Hepatocyte (in vitro differentiated cells): Measurements from ENCODE around the gene UNKL. TPM values are rescaled to one million over a fixed set of nuclear protein-coding genes. Genes with fewer than 3 reads are reported as not detected.

Experiments used
- DNase-seq: peaks from one replicate; pipeline ENCODE4 v3.0.0-alpha.2; 2016; ENCODE audit warnings: low spot score
- H2AFZ ChIP-seq: fragments of 200-600 bp; sonication (generic); 2 replicates; pipeline ENCODE4 v1.6.0; 2016; ENCODE audit warnings: antibody characterized with exemption, mild to moderate bottlenecking
- H3K27ac ChIP-seq: fragments of 200-600 bp; sonication (generic); 2 replicates; pipeline ENCODE4 v1.5.1; 2016; ENCODE audit warnings: mild to moderate bottlenecking
- H3K27me3 ChIP-seq: fragments of 200-600 bp; sonication (generic); 2 replicates; pipeline ENCODE4 v1.6.1; 2016
- H3K36me3 ChIP-seq: fragments of 200-600 bp; sonication (generic); replicated peaks from 2 replicates; pipeline ENCODE4 v1.5.1; 2016; ENCODE audit warnings: low read depth; ENCODE audit not compliant: insufficient read depth
- H3K4me1 ChIP-seq: fragments of 200-600 bp; sonication (generic); 2 replicates; pipeline ENCODE4 v1.5.1; 2016; ENCODE audit warnings: mild to moderate bottlenecking, moderate library complexity; ENCODE audit not compliant: insufficient read depth
- H3K4me2 ChIP-seq: fragments of 200-600 bp; sonication (generic); 2 replicates; pipeline ENCODE4 v1.6.0; 2016
- H3K4me3 ChIP-seq: fragments of 200-600 bp; sonication (generic); 2 replicates; pipeline ENCODE4 v1.5.1; 2016; ENCODE audit warnings: mild to moderate bottlenecking
- H3K79me2 ChIP-seq: fragments of 200-600 bp; sonication (generic); 2 replicates; pipeline ENCODE4 v1.6.0; 2017; ENCODE audit warnings: mild to moderate bottlenecking
- H3K9me2 ChIP-seq: fragments of 200-600 bp; sonication (generic); replicated peaks from 2 replicates; pipeline ENCODE4 v1.6.0; 2017; ENCODE audit warnings: mild to moderate bottlenecking; ENCODE audit not compliant: insufficient read depth
- H3K9me3 ChIP-seq: fragments of 200-600 bp; sonication (generic); 2 replicates; pipeline ENCODE4 v1.5.1; 2016; ENCODE audit warnings: low read depth, mild to moderate bottlenecking
- H4K20me1 ChIP-seq: fragments of 200-600 bp; sonication (generic); 2 replicates; pipeline ENCODE4 v1.6.0; 2016; ENCODE audit warnings: mild to moderate bottlenecking; ENCODE audit not compliant: insufficient read depth, poor library complexity, severe bottlenecking
- CTCF ChIP-seq: fragments of 200-600 bp; sonication (generic); IDR thresholded peaks from 2 replicates; pipeline ENCODE4 v1.5.1; 2016; ENCODE audit warnings: antibody characterized with exemption, mild to moderate bottlenecking; ENCODE audit not compliant: poor library complexity
- EZH2 ChIP-seq: fragments of 200-600 bp; sonication (generic); IDR thresholded peaks from 2 replicates; pipeline ENCODE4 v1.6.1; 2016; ENCODE audit warnings: antibody characterized with exemption, mild to moderate bottlenecking, borderline replicate concordance
- EZH2phosphoT487 ChIP-seq: fragments of 200-600 bp; sonication (generic); IDR thresholded peaks from one replicate; pipeline ENCODE4 v1.6.1; 2018; ENCODE audit warnings: antibody characterized with exemption, mild to moderate bottlenecking, low read depth, moderate library complexity; ENCODE audit not compliant: unreplicated experiment, severe bottlenecking
- WGBS: methylation state at CpG from one replicate; pipeline ENCODE4 v1.1.6; 2016; ENCODE audit warnings: low lambda C conversion rate; ENCODE audit errors: missing lambda C conversion rate; 5-methylcytosine and 5-hydroxymethylcytosine counted together
- polyA plus RNA-seq: library from polyadenylated mRNA; unstranded; fragments of >200 nt; fragmentation: Nextera tagmentation; extraction: Ambion mirVana; gene quantifications from 2 replicates; pipeline ENCODE4 v1.2.1, GENCODE V29; 2016
- total RNA-seq: library from RNA; depleted of rRNA; stranded (reverse); fragments of >200 nt; gene quantifications from 2 replicates; pipeline ENCODE4 v1.2.3, GENCODE V29; 2014

UNKL gene
- total and polyA plus RNA-seq, 2 experiments from 2014 or later: 8.5 to 10.3 TPM

DNA sequence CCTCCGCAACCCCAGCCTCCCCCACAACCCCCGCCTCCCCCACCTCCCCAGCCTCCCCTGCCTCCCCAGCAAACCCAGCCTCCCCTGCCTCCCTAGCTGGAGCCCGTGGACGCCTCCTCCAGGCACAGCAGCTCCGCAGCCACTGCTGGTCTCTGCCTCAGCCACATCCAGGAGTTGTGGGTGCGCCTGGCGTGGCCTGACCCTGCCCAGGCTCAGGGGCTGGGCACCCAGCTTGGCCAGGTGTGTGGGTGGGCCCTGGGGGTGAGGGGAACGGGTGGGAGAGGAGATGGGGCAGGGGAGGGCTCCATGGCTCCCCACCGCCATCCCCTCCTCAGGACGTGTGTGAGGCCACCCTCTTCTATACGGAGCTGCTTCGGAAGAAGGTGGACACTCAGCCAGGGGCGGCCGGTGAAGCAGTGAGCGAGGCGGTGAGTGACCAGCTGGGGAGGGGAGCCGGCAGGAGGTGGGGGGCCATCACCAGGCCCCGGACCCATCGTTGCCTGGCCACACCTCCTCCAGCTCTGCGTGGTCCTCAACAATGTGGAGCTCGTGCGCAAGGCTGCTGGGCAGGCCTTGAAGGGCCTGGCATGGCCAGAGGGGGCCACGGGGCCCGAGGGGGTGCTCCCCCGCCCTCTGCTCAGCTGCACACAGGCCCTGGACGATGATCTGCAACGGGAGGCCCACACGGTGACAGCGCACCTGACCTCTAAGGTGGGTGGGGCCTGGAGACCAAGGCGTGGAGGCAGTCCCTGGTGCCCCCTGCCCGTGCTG, 68.7 kb downstream of the UNKL start:
- WGBS: 83% methylated on average over 18 of the region's 31 CpGs
- no peaks in the 10 kb centered on the region for H3K36me3 ChIP-seq
- no peak for DNase-seq
- no peaks in the 10 kb centered on the region for H3K9me2 ChIP-seq
- H3K79me2 ChIP-seq: peaks cover 6% of the 10 kb centered on the region
- no peaks in the 10 kb centered on the region for H3K9me3 ChIP-seq
- H3K27me3 ChIP-seq: no peaks in the 10 kb centered on the region
- no peaks in the 10 kb centered on the region for H3K4me1 ChIP-seq
- H3K4me3 ChIP-seq: no peak overlapping the region
- no peak overlapping the region for H3K4me2 ChIP-seq
- TF ChIP-seq EZH2phosphoT487: no peak
- TF ChIP-seq CTCF: no peak
- no peak for TF ChIP-seq EZH2
- no peaks in the 10 kb centered on the region for H4K20me1 ChIP-seq
- H3K27ac ChIP-seq: no peak overlapping the region
- no peak overlapping the region for H2AFZ ChIP-seq

DNA sequence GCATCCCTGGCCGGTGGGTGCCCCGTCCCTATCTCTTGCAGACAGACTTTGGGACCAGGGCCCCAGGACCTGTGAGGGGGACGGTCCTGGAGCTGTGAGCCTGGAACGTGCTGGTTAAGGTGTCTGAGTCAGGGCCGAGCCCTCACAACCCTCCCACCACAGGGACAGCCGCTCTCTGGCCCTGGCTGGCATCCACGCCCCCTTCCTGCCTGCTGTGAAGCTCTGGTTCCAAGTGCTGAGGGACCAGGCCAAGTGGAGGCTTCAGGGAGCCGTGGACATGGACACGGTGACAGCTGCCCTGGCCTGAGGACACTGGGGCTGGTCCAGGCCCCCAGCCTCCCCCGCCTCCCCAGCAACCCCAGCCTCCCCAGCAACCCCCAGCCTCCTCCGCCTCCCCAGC, 69.4 kb downstream of the UNKL start:
- WGBS: 81% methylated on average over 10 of the region's 11 CpGs
- no peaks in the 10 kb centered on the region for H3K27me3 ChIP-seq
- H3K4me3 ChIP-seq: no peak overlapping the region
- H3K9me3 ChIP-seq: no peaks in the 10 kb centered on the region
- no peak for DNase-seq
- no peaks in the 10 kb centered on the region for H4K20me1 ChIP-seq
- no peak for TF ChIP-seq EZH2phosphoT487
- no peak for TF ChIP-seq EZH2
- TF ChIP-seq CTCF: no peak
- no peak overlapping the region for H3K27ac ChIP-seq
- no peak overlapping the region for H3K4me2 ChIP-seq
- H3K9me2 ChIP-seq: no peaks in the 10 kb centered on the region
- H3K79me2 ChIP-seq: no peaks in the 10 kb centered on the region
- no peak overlapping the region for H2AFZ ChIP-seq
- H3K36me3 ChIP-seq: no peaks in the 10 kb centered on the region
- H3K4me1 ChIP-seq: no peaks in the 10 kb centered on the region

DNA sequence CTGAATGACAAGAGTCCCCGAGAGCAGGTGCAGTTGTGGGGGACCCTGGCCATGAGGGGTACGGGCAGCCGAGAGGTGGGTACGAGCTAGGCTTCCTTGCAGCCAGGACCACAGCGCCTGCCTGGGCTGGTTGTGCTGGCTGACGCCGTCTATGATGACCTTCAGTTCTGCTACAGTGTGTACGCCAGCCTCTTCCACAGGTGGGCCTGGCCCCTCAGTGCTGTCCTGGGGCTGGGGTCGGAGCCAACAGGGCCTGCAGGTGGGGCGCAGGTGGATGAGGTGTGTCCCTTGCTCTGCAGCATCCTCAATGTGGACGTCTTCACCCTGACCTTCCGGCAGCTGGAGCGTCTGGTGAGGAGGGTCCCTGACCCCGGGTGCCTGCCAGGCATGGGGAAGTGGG, 70.0 kb downstream of the UNKL start:
- Histone ChIP-seq H2AFZ (no peak overlapping the region), H3K36me3 (no peaks in the 10 kb centered on the region), H3K9me3 (no peaks in the 10 kb centered on the region), H3K27ac (no peak overlapping the region), H3K4me3 (no peak overlapping the region), H3K79me2 (no peaks in the 10 kb centered on the region), H3K4me2 (no peak overlapping the region), H3K4me1 (no peaks in the 10 kb centered on the region), H4K20me1 (no peaks in the 10 kb centered on the region), H3K9me2 (no peaks in the 10 kb centered on the region), H3K27me3 (no peaks in the 10 kb centered on the region)
- DNase-seq: no peak
- TF ChIP-seq EZH2phosphoT487 (no peak), CTCF (no peak), EZH2 (no peak)
- WGBS: 92% methylated on average over 13 of the region's 14 CpGs
